SH-SY5Y (cell line): ENCODE measurements around the gene SPTBN2.

Experiments
- GATA2 ChIP-seq: IDR thresholded peaks from 2 replicates; pipeline ENCODE4 v1.6.1; 2011; ENCODE audit warnings: mild to moderate bottlenecking, low read depth, low read length
- GATA3 ChIP-seq: IDR thresholded peaks from 2 replicates; pipeline ENCODE4 v1.6.1; 2011; ENCODE audit warnings: low read depth, mild to moderate bottlenecking, low read length, moderate library complexity

DNA sequence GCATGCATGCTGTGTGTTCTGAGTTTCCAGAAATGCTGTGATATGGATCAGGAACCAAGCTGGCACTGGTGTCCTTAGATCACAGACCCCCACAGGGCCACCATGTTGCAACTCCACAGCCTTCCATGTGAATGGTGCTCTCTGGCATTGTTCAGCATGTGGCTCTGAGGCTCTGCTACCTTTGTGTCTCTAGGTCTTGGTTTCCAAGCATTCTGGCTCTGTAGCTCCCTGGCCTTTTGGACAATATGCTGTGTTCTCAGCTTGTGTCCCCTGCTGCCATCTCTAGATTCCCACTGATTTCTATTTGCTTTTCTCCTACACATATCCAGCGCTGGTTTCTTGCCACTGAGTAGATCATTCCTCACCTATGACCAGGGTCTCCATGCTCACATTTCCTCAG lies 3.9 kb downstream of the SPTBN2 start:
- TF ChIP-seq GATA3 (no peak), GATA2 (no peak)
